Lung (tissue), 12 donors: Measurements from ENCODE around the gene ECSCR. TPM values are rescaled to one million over a fixed set of nuclear protein-coding genes. Genes with fewer than 3 reads are reported as not detected.
A peak's percentile ranks its signal among the peaks of the same experiment; 100 is the strongest.

Experiments
- ATAC-seq: fragments of 200-7000 bp; cut with Tn5 transposase; one replicate; pipeline ENCODE4 v1.9.1; 2020; ENCODE audit warnings: moderate number of reproducible peaks; ENCODE audit not compliant: insufficient read depth, low FRiP score
- DNase-seq, 3 donors: peaks; one replicate each; pipeline ENCODE4 v3.0.0-alpha.2; 2013 to 2017
- H3K27ac ChIP-seq, 2 donors: one replicate each; pipeline ENCODE4 v1.5.1; 2013; ENCODE audit warnings: mild to moderate bottlenecking in 2 of 2, moderate library complexity in 2 of 2, control low read depth in 1 of 2, inconsistent platforms in 1 of 2, low read depth in 1 of 2, low read length in 1 of 2
- H3K27me3 ChIP-seq, 3 donors: one replicate each; pipeline ENCODE4 v1.5.1; 2013; ENCODE audit warnings: low read length in 2 of 3; ENCODE audit not compliant: control insufficient read depth in 3 of 3, insufficient read depth in 3 of 3
- H3K36me3 ChIP-seq, 4 donors: one replicate each; pipeline ENCODE4 v1.5.1; 2013; ENCODE audit warnings: low read length in 4 of 4, mild to moderate bottlenecking in 1 of 4, moderate library complexity in 1 of 4; ENCODE audit not compliant: control insufficient read depth in 4 of 4, insufficient read depth in 4 of 4
- H3K4me1 ChIP-seq, 5 donors: one replicate each; pipeline ENCODE4 v1.5.1; 2013; ENCODE audit warnings: low read length in 5 of 5, mild to moderate bottlenecking in 2 of 5, moderate library complexity in 1 of 5; ENCODE audit not compliant: control insufficient read depth in 5 of 5, insufficient read depth in 5 of 5
- H3K4me3 ChIP-seq: one replicate; pipeline ENCODE4 v1.5.1; 2013; ENCODE audit warnings: mild to moderate bottlenecking, control low read depth, moderate library complexity
- H3K9ac ChIP-seq, 2 donors: one replicate each; pipeline ENCODE4 v1.5.1; 2013; ENCODE audit warnings: low read length in 2 of 2, control low read depth in 1 of 2; ENCODE audit not compliant: insufficient read depth in 1 of 2
- H3K9me3 ChIP-seq, 4 donors: one replicate each; pipeline ENCODE4 v1.5.1; 2013; ENCODE audit warnings: low read length in 3 of 4, mild to moderate bottlenecking in 1 of 4, moderate library complexity in 1 of 4; ENCODE audit not compliant: control insufficient read depth in 4 of 4, insufficient read depth in 3 of 4
- WGBS, 2 donors: extraction: QIAGEN DNeasy Blood & Tissue Kit; methylation state at CpG; one replicate each; pipeline ENCODE4 v1.1.7; 2013; 5-methylcytosine and 5-hydroxymethylcytosine counted together
- polyA plus RNA-seq, 2 donors: library from polyadenylated mRNA; stranded (reverse); fragments of 200-250 nt; gene quantifications; one replicate each; pipeline ENCODE4 v1.2.1, GENCODE V29; 2013
- total RNA-seq, 2 donors: library from RNA; depleted of rRNA in 1 of 2; stranded (reverse); fragments of >200 nt in 1 of 2; gene quantifications; one replicate each; pipeline ENCODE4 v1.2.1, GENCODE V29; 2014 to 2021
- TF ChIP-seq, protein P1 (sequence below): IDR thresholded peaks from 2 replicates; pipeline ENCODE4 v1.5.1; 2012; ENCODE audit warnings: mild to moderate bottlenecking; ENCODE audit errors: control extremely low read depth, extremely low read depth
- donor health status: control.
- donor health status: control.
- donor health status: Bipolar disorder and iron deficiency.
- donor health status: healthy.
- donor health status: DM: yes; HTN: yes; CAD: no.

Gene ECSCR
- total and polyA plus RNA-seq, 4 donors = 24.6 to 55.7 (median 46.5) TPM

DNA sequence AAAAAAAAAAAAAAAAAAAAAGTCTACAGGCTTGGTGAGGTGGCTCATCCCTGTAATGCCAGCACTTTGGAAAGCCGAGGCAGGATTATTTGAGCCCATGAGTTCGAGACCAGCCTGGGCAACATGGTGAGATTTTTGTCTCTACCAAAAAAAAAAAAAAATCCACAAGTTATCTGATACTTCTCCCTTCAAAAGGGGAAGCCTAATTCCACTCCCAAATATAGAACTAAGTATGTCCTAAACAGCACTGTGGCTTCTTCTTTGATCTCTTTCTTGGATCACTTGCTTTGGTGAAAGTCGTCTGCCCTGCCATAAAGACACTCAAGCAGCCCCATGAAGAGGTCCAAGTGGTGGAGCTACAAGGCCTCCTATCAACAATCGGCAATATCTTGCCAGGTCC, 38.8 kb upstream of the ECSCR start:
- Histone ChIP-seq H3K9me3 (no peaks in the 10 kb centered on the region), H3K9ac (no peak overlapping the region), H3K27ac (no peak overlapping the region), H3K27me3 (no peaks in the 10 kb centered on the region), H3K36me3 (no peaks in the 10 kb centered on the region), H3K4me3 (no peak overlapping the region), H3K4me1 (no peaks in the 10 kb centered on the region)
- no peak for ATAC-seq
- 70 to 77% methylated on average over 4 of the region's 4 CpGs for WGBS, 2 donors
- TF ChIP-seq, protein P1, sequence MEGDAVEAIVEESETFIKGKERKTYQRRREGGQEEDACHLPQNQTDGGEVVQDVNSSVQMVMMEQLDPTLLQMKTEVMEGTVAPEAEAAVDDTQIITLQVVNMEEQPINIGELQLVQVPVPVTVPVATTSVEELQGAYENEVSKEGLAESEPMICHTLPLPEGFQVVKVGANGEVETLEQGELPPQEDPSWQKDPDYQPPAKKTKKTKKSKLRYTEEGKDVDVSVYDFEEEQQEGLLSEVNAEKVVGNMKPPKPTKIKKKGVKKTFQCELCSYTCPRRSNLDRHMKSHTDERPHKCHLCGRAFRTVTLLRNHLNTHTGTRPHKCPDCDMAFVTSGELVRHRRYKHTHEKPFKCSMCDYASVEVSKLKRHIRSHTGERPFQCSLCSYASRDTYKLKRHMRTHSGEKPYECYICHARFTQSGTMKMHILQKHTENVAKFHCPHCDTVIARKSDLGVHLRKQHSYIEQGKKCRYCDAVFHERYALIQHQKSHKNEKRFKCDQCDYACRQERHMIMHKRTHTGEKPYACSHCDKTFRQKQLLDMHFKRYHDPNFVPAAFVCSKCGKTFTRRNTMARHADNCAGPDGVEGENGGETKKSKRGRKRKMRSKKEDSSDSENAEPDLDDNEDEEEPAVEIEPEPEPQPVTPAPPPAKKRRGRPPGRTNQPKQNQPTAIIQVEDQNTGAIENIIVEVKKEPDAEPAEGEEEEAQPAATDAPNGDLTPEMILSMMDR = no peak
- no peak for DNase-seq

GRCh38 chr5:139495638-139496435, 33.3 kb upstream of the ECSCR start:
- Histone ChIP-seq H3K9me3 (no peaks in the 10 kb centered on the region), H3K36me3 (no peaks in the 10 kb centered on the region), H3K27ac (peak overlapping the region; percentile 56 to 63), H3K27me3 (no peaks in the 10 kb centered on the region), H3K4me3 (no peak overlapping the region), H3K4me1 (peaks cover 4 to 11% (median 10%) of the 10 kb centered on the region in 5 donors), H3K9ac (no peak overlapping the region)
- TF ChIP-seq, protein P1 = no peak
- WGBS, 2 donors = 68 to 75% methylated on average over 3 of the region's 3 CpGs
- ATAC-seq (no peak), DNase-seq (no peak)

GRCh38 chr5:139494832-139495231, 32.3 kb upstream of the ECSCR start:
- Histone ChIP-seq H3K27ac (no peak overlapping the region), H3K9me3 (no peaks in the 10 kb centered on the region), H3K4me1 (peaks cover 4 to 11% (median 10%) of the 10 kb centered on the region in 5 donors), H3K4me3 (no peak overlapping the region), H3K36me3 (no peaks in the 10 kb centered on the region), H3K27me3 (no peaks in the 10 kb centered on the region), H3K9ac (no peak overlapping the region)
- DNase-seq = peak in 2 of 3 donors; percentile 61 to 77
- TF ChIP-seq, protein P1 = no peak
- no peak for ATAC-seq
